ENCODE data around the gene BTBD17.
"Not testable (repeated sequence)": the region's sequence is repeated elsewhere in the genome, so short reads cannot be mapped to it uniquely, and the experiment has no call there.

The BTBD17 gene, protein sequence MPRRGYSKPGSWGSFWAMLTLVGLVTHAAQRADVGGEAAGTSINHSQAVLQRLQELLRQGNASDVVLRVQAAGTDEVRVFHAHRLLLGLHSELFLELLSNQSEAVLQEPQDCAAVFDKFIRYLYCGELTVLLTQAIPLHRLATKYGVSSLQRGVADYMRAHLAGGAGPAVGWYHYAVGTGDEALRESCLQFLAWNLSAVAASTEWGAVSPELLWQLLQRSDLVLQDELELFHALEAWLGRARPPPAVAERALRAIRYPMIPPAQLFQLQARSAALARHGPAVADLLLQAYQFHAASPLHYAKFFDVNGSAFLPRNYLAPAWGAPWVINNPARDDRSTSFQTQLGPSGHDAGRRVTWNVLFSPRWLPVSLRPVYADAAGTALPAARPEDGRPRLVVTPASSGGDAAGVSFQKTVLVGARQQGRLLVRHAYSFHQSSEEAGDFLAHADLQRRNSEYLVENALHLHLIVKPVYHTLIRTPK

GRCh38 chr17:74361230-74362068, at the start of gene BTBD17:
Gene BTBD17, minus strand, starts transcription at chr17:74361868. Its CDS starts 49 bp downstream, at chr17:74361819.
- no peak for DNase-seq

DNA sequence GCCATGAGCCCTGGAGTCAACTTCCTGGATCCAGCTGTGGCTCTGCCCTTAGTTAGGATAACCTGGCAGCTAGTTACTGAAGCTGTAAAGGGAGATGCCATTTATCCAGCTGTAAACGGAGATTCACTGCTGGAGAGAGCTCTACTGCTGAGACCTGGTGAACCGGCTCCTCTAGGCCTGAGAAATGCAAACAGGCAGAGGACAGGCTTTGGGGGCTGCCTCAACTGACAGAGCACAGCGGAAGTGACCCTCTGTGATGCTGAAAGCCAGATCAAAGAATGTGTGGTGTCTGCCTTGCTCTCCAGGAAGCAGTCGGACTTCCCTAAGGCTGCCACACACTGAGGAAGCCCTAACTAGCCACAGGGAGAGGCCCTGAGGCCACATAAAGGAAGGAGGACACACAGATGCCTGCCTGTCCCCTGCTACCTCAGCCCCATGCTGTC, 48.4 kb upstream of the BTBD17 start:
- no peak for DNase-seq

GRCh38 chr17:74408815-74409214, 47.1 kb upstream of the BTBD17 start:
- DNase-seq: no peak

DNA sequence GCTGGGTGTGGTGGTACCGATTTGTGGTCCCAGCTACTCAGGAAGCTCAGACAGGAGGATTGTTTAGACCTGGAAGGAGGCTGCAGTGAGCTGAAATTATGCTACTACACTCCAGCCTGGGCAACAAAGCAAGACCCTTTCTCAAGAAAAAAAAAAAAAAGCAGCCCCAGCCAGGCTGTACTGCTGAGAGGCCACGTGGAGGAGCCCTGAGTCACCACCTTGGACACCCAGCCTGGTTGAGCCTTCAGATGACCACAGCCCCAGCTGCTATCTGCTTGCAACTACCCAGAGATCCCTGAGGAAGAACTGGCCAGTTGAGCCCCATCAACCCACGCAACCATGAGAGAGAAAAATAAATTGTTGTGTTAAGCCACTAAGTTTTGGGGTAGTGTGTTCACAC, 46.6 kb upstream of the BTBD17 start:
- DNase-seq: no peak

GRCh38 chr17:74407384-74407783, 45.7 kb upstream of the BTBD17 start:
- DNase-seq: no peak

DNA sequence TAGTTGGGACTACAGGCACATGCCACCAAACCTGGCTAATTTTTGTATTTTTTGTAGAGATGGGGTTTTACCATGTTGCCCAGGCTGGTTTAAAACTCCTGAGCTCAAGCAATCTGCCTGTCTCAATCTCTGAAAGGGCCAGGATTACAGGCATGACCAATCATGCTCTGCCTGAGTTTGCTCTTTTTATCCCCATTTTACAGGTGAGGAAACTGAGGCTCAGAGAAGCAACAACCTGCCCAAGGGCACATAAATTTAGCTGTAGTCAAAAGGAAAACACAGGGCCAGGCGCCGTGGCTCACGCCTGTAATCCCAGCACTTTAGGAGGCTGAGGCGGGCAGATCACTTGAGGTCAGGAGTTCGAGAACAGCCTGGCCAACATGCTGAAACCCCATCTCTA, 43.6 kb upstream of the BTBD17 start:
- DNase-seq: not testable (repeated sequence)

DNA sequence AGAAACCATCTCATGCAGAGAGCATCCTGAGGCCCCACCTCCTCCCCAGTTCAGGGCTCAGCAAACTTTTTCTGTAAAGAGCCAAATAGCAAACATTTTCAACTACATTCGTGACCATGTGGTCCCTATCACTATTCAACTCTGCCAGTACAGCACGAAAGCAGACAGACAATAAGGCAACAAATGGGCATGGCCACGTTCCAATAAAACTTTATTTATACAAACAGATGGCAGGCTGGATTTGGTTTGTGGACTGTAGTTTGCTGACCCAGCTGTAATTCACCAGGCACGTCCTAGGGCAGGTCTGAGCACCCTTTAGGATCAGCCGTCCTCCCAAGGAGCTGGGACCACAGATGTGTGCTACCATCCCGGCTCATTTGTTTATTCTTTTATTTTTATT, 43.1 kb upstream of the BTBD17 start:
- no peak for DNase-seq

GRCh38 chr17:74404218-74404617, 42.5 kb upstream of the BTBD17 start:
- DNase-seq: no peak

DNA sequence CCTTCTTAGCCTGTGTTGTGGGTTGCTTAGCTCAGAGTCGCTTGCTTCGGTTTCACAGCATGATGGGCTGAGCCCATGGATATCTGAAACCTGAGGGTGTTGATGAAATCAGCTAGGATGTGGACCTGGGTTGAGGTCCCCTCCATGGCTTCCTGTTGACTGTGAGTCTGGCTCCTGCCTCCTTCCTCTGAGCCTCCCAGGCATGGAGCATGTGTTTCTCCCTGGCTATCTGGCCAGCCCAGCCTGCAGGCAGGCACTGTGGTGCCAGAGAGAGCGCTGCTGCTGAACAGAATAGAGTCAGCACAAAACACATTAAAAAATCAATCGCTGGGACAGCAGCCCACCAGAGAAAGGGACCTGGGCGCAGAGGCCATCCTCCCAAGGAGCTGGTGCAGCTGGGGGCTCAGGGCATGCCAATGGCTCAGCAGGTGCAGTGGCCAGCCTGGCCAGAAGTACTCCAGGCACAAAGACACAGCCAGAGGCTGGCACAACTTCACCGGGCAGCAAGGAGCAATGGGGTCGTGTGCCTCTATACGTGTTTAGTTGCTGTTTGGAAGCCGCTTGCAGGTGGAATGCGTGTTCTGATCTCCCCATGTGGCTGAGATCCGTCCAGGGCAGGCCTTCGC, 42.0 kb upstream of the BTBD17 start:
- no peak for DNase-seq

DNA sequence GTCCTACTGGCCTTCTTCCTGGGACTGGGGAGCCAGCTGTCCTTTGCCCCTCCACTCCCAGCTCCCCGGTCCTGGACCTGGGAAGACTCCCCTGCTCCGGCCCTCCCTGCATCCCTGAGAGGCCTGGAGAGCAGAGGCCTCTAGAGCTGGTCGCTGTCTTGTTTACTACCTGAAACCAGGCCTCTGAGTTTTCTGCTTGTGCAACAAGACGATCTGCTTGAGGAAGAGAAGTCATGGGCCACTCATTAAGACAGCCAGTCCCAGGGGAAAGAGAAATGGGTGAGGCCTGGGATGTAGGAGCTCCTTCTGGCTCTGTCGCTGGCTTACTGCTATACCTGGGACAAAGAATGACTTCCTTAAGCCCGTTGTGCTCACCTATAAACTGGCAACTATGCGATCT, 40.4 kb upstream of the BTBD17 start:
- DNase-seq: no peak

DNA sequence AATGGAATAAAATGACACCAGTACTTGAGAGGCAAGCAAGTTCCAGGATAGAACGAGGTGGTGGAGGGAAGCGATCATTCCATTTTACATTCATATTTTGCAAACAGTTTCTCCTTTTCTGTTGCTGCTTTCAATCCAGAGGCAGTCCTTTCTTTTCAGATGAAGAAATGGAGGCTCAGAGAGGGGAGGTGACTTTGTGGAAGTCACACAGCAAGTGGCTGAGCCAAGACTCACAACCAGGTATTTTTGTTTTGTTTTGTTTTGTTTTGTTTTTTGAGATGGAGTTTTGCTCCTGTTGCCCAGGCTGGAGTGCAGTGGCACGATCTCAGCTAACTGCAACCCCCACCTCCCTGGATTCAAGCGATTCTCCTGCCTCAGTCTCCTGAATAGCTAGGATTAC, 34.9 kb upstream of the BTBD17 start:
- DNase-seq: no peak

DNA sequence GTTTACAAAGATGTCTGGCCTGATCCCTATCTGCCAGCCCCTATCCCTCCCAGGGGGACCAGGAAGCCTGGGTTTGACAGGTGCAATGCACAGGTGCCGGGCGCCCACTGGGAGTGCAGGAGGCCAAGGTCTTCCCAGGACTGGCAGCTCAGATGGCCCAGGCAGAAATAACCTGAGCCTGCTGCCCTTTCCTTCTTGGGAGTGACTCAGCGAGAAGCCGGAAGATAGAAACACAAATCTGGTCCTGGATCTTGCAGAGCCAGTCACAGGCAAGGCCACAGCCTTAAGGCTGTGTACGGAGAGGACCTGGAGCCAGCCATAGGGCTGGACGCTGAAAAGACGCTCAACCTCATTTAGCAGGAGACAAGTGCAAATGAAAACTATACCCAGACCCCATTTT, 33.3 kb upstream of the BTBD17 start:
- DNase-seq: no peak

DNA sequence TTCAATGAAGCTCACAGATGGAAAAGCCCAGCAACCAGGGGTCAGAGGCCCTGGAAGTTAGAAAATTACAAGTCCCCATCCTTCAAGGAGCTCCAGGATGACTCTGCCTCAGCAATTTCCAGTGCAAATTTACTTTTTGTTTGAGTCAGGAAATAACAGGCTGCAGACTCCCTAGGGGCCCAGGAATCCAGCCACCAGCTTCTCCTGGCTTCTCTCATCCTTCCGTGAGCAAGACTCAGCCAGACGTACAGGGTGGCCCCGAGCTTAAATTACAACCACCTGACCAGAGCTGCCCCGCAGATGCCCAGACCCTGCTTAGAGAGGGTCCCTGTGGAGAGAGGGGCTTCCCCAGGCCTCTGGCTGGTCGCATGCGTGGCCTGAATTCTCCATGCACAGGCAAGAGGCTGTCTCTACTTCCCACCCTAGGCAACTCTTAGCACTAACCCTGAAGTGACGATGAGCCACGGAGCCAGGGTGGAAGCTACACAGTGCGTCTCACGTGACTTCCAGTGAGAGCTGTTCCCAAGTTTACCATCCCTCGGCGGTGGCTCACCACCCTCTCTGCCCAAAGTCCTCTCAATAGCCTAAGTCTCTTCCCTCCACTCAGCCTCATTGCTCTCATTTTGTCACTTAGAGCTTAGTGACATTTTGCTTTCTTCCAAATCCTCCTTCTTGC, 32.7 kb upstream of the BTBD17 start:
- no peak for DNase-seq

GRCh38 chr17:74393346-74393942, 31.8 kb upstream of the BTBD17 start:
- no peak for DNase-seq

DNA sequence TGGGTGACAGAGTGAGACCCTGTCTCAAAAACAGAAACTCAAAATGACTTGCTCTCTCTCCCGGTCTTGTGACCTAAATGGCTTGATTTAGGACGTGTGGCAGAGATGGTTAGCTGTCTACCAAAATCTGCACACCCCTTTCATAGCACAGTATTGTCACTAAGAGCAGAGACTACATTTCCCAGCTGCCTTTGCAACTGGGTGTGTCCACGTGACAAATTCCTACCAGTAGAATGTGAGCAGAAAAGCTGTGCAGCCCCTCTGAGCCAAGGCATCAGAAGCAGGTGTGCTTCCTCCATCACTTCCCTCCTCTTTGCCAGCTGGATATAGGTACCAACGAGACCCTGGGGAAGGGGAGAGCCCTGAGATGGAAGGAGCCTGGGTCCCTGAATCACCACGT, 31.2 kb upstream of the BTBD17 start:
- DNase-seq: no peak

DNA sequence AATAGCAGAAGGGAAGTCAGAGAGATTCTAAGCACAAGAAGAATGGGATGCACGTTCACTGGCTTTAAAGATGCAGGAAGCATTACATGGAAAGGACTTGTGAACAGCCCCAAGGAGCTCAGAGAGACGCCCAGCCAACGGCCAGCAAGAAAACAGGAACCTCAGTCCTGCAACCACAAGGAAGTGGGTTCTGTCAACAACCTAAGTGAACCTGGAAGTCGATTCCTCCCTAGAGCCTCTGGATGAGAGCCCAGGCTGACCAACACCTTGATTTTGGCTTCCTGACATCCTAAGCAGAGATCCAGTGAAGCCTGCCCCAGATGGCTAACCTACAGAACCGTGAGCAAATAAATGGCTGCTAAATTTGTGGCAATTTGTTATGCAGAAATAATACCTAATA, 30.1 kb upstream of the BTBD17 start:
- peak; percentile 42 to 45 for DNase-seq

- DNase-seq: no peak
Observed at GRCh38 chr17:74390680-74391653, 29.3 kb upstream of the BTBD17 start.

DNA sequence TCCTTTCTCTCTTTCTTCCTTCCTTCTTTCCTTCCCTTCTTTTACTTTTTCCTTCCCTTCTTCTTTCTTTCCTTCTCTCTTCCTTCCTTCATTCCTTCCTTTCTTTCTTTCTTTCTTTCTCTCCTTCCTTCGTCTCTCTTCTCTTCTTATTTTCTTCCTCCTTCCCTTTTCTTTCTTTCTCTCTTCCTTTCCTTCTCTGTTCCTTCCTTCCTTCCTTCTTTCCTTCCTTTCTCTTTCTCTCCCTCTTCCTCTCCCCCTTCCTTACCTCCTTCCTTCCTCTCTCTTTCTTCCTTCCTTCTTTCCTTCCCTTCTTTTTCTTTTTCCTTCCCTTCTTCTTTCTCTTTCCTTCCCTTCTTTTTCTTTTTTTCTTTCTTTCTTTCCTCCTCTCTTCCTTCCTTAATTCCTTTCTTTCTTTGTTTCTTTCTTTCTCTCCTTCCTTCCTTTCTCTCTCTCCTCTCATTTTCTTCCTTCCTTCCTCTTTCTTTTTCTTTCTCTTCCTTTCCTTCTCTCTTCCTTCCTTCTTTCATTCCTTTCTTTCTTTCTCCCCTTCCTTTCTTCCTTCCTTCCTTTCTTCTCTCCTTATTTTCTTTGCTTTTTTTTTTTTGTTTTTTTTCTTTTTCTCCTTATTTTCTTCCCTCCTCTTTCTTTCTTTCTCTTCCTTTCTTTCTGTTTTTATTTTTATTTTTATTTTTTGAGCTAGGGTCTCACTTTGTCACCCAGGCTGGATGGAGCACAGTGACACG, 28.4 kb upstream of the BTBD17 start:
- DNase-seq: no peak

DNA sequence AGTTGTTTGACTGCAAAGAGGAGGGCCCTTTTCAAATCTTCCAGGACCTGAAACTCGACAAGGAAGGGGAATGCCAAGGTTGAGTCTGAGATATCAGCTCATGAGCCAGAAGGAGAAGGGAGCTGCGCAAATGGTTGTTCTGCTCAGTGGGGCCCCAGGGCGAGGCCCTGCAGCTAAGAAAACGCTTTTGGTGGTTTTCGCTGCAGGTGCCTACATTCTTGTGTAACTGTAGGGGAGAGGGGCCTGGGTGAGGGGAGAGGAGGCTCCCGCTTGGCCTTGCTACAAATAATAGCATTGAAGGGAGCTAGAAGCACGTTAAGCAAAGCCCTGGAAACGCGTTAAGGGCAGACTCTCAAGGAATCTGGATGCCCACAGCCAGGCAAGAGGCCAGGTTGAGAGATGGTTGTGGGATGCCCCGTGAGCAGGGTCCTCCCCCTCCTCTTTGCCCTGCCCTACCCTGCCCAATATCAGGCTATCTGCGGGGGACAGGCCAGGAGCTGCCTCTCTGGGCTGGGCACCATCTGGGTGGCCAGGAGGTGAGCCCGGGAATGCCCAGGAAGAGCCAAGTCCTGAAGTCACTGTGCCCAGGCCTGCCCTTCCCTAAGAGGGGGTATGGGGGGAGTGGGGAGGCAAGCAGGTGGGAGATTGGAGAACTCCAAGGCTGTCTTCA, 27.6 kb upstream of the BTBD17 start:
- no peak for DNase-seq

Data from AML-193 (cell line).